ENCODE data around the gene ATAD3B. TPM values are rescaled to one million over a fixed set of nuclear protein-coding genes. Genes with fewer than 3 reads are reported as not detected.
A peak's percentile ranks its signal among the peaks of the same experiment; 100 is the strongest.
"Not testable (repeated sequence)": the region's sequence is repeated elsewhere in the genome, so short reads cannot be mapped to it uniquely, and the experiment has no call there.

The ATAD3B gene
- total RNA-seq, 1 experiment from 2014 or later, result 33.8 TPM

DNA sequence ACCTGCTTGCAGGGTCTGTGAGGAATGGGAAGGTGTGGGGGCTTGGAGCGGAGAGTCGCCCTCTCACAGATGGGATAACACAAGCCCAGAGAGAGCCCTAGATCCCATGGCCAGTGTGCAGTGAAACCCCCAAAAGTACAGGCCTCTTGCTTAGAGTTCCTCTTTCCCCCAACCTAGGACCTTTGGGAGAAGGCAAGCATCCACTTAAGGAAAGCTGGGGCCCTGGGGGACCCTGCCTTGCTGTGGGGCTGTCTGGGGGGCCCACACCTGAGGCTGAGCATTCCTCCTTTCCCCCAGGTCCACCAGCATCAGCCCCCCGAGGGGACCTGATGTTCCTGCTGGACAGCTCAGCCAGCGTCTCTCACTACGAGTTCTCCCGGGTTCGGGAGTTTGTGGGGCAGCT, 34.9 kb upstream of the ATAD3B start:
- Histone ChIP-seq H3K4me3 (no peak overlapping the region), H3K36me3 (no peaks in the 10 kb centered on the region), H3K9me3 (replicated peaks) (no peaks in the 10 kb centered on the region), H3K27me3 (replicated peaks) (peaks cover 3% of the 10 kb centered on the region), H3K27ac (no peak overlapping the region), H3K4me1 (replicated peaks) (peaks cover 7% of the 10 kb centered on the region)
- DNase-seq (ENCODE audit: low read depth in 1 of 2, low spot score in 2 of 2), result no peak

DNA sequence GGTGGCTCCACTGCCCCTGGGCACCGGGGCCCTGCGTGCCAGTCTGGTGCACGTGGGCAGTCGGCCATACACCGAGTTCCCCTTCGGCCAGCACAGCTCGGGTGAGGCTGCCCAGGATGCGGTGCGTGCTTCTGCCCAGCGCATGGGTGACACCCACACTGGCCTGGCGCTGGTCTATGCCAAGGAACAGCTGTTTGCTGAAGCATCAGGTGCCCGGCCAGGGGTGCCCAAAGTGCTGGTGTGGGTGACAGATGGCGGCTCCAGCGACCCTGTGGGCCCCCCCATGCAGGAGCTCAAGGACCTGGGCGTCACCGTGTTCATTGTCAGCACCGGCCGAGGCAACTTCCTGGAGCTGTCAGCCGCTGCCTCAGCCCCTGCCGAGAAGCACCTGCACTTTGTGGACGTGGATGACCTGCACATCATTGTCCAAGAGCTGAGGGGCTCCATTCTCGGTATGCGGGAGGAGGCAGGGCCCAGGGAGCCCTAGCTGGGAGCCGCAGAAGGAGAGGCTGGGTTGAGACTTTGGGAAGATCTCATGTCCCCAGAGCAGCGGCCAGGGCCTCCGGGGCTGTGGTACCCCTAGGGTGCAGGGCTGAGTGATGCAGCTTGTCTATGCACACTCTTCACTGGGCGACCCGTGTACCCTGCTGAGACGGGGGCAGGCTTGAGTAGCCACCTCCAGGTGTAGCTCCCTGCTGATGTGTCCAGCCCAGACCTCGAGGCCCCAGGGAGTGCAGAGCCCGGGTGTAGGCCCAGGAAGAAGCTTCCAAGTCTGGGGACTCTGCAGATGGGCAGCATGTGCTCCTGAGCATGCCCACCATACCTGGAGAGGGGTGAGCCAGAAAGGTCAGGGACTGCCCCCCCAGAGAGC, 34.3 kb upstream of the ATAD3B start:
- H3K27ac ChIP-seq, result no peak overlapping the region
- no peak for DNase-seq (ENCODE audit: low read depth in 1 of 2, low spot score in 2 of 2)
- no peak overlapping the region for H3K4me3 ChIP-seq

DNA sequence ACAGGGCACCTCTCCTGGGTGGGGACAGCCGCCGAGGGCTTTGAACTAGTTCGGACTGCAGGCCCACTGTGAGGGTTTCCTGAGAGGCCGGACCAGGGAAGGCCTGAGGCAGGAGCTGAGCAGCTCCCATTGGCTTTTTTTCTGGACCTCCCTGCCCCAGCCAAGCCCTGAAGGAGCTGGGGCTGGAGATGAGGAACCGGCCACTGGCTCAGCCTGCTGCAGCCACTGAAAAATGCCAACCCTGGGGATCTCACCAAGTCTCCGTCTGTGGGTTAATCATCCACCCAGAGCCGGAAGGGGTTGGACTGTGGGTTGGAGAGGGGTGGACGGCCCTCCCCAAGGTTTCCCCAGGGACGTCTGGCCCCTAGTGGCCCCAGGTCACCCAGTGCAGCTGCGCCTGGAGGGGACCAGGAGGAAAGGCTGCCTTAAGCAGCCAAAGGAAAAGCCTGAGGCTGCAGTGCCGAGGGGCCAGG, 33.6 kb upstream of the ATAD3B start:
- Histone ChIP-seq H3K36me3 (no peaks in the 10 kb centered on the region), H3K4me3 (no peak overlapping the region), H3K4me1 (replicated peaks) (peaks cover 7% of the 10 kb centered on the region), H3K27me3 (replicated peaks) (peaks cover 3% of the 10 kb centered on the region), H3K9me3 (replicated peaks) (no peaks in the 10 kb centered on the region), H3K27ac (no peak overlapping the region)
- no peak for DNase-seq (ENCODE audit: low read depth in 1 of 2, low spot score in 2 of 2)

More for the DNA sequence above, 34.3 kb upstream of the ATAD3B start:
- peaks cover 3% of the 10 kb centered on the region for H3K27me3 ChIP-seq (replicated peaks)
- peaks cover 7% of the 10 kb centered on the region for H3K4me1 ChIP-seq (replicated peaks)
- no peaks in the 10 kb centered on the region for H3K9me3 ChIP-seq (replicated peaks)
- no peaks in the 10 kb centered on the region for H3K36me3 ChIP-seq

DNA sequence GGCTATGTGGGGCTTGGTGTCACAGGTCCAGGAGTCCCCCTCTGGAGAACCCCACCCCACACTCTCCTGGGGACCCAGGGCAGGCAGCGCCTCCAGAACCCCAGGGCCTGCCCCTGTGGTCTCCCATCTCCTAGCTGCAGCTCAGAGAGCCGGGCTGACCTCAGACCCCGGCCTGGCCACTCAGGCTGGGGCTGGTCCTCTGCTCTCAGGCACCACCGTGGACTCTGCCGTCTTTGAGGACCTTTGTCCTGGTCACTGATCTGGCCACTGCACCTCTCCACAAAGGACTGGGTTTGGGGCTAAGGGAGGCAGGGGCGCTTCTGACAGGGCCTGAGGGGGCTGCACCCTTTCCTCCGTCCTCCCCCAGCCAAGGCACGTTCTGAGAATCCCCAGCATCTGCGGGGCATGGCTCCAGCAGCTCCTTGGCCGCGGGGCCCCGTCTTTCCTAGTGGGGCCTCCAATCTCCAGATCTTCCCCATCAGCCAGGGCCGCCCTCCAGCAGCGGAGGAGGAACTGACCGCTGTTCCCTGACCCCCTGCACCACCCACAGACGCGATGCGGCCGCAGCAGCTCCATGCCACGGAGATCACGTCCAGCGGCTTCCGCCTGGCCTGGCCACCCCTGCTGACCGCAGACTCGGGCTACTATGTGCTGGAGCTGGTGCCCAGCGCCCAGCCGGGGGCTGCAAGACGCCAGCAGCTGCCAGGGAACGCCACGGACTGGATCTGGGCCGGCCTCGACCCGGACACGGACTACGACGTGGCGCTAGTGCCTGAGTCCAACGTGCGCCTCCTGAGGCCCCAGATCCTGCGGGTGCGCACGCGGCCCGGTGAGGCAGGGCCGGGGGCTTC, 32.8 kb upstream of the ATAD3B start:
- no peaks in the 10 kb centered on the region for H3K9me3 ChIP-seq (replicated peaks)
- peaks cover 3% of the 10 kb centered on the region for H3K27me3 ChIP-seq (replicated peaks)
- H3K4me1 ChIP-seq (replicated peaks), result peaks cover 7% of the 10 kb centered on the region

DNA sequence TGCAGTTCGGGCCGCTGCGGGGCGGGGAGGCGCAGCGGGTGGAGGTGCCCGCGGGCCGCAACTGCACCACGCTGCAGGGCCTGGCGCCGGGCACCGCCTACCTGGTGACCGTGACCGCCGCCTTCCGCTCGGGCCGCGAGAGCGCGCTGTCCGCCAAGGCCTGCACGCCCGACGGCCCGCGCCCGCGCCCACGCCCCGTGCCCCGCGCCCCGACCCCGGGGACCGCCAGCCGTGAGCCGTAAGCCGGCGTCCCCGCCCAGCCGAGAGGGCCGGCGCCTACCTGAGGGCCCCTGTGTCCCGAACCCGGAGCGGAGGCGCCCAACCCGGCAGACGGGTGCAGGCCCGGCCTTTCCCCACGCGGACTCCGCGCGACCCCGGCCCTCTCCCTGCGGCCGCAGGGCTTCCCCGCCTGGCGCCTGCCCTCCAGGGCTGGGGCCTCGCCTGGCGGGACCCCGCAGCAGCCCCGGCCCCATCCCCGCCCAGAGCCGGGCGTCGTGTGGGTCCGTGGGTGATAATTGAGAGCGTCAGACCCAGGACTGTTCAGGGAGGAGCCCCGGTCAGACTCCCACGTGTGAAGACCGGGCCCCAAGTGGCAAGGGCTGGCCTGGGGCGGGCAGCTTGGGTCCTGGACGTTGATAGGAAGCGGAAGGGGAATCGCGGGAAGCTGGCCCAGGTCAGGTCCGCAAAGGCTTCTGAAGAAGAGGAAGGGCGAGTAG, 31.9 kb upstream of the ATAD3B start:
- no peak overlapping the region for H3K4me3 ChIP-seq
- H3K4me1 ChIP-seq (replicated peaks), result peaks cover 7% of the 10 kb centered on the region
- no peak overlapping the region for H3K27ac ChIP-seq
- peaks cover 3% of the 10 kb centered on the region for H3K27me3 ChIP-seq (replicated peaks)
- no peaks in the 10 kb centered on the region for H3K9me3 ChIP-seq (replicated peaks)
- no peaks in the 10 kb centered on the region for H3K36me3 ChIP-seq
- DNase-seq (ENCODE audit: low read depth in 1 of 2, low spot score in 2 of 2), result no peak

More for the DNA sequence above, 32.8 kb upstream of the ATAD3B start:
- H3K4me3 ChIP-seq, result no peak overlapping the region
- no peak overlapping the region for H3K27ac ChIP-seq
- no peaks in the 10 kb centered on the region for H3K36me3 ChIP-seq
- DNase-seq (ENCODE audit: low read depth in 1 of 2, low spot score in 2 of 2), result no peak

DNA sequence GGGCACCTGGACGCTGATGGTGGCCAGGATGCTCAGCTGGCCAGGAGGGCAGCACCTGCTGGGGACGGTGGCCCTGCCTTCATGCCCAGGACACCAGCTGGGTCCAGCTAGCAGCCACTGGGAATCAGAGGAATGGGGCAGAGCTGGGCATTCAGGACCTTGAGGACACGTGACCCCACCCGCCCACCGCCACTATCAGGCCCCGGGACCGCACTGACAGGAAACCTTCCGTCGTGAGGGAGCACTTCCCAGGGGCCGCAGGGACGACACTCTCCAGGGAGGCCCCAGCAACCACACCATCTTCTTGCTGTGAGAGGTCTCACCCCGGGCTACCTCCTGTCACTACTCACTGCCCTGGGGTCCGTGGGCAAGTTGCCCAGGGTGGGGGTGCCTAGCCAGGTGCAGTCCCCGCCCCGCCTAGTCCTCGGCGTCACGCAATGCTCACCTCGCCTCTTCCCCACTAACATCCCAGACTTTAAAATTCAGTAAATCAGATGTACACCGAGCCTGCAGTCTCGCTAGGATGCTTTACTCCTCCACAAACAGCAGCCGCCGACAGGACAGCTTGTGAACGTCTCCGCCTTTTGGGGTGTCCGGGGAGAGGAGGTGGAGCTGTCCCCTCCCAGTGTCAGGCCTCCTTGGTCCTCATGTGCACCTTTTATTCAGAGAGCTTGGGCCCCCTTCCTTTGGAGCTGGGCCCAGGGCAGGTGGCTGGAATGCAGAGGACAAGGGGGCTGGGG, 31.1 kb upstream of the ATAD3B start:
- no peak for DNase-seq (ENCODE audit: low read depth in 1 of 2, low spot score in 2 of 2)
- H3K27ac ChIP-seq, result no peak overlapping the region
- peaks cover 3% of the 10 kb centered on the region for H3K27me3 ChIP-seq (replicated peaks)
- H3K36me3 ChIP-seq, result no peaks in the 10 kb centered on the region
- H3K9me3 ChIP-seq (replicated peaks), result no peaks in the 10 kb centered on the region
- no peak overlapping the region for H3K4me3 ChIP-seq
- peaks cover 5% of the 10 kb centered on the region for H3K4me1 ChIP-seq (replicated peaks)

GRCh38 chr1:1441002-1441888, 30.3 kb upstream of the ATAD3B start:
- DNase-seq (ENCODE audit: low read depth in 1 of 2, low spot score in 2 of 2), result peak; percentile 52 to 60
- H3K9me3 ChIP-seq (replicated peaks), result no peaks in the 10 kb centered on the region
- H3K4me3 ChIP-seq, result no peak overlapping the region
- H3K27me3 ChIP-seq (replicated peaks), result peaks cover 2% of the 10 kb centered on the region
- H3K36me3 ChIP-seq, result no peaks in the 10 kb centered on the region
- no peak overlapping the region for H3K27ac ChIP-seq
- H3K4me1 ChIP-seq (replicated peaks), result peaks cover 3% of the 10 kb centered on the region

GRCh38 chr1:1442069-1442770, 29.3 kb upstream of the ATAD3B start:
- Histone ChIP-seq H3K27ac (no peak overlapping the region), H3K9me3 (replicated peaks) (no peaks in the 10 kb centered on the region), H3K4me3 (no peak overlapping the region), H3K36me3 (no peaks in the 10 kb centered on the region), H3K4me1 (replicated peaks) (peaks cover 3% of the 10 kb centered on the region), H3K27me3 (replicated peaks) (no peaks in the 10 kb centered on the region; the same call in 1 of the 2 replicates)
- no peak for DNase-seq (ENCODE audit: low read depth in 1 of 2, low spot score in 2 of 2)

- H3K4me3 ChIP-seq; H3K4me1 ChIP-seq (replicated peaks); H3K27ac ChIP-seq; DNase-seq (ENCODE audit: low read depth in 1 of 2, low spot score in 2 of 2); H3K27me3 ChIP-seq (replicated peaks); H3K9me3 ChIP-seq (replicated peaks); H3K36me3 ChIP-seq: not testable (repeated sequence)
These were observed 24.9 kb upstream of the ATAD3B start for GRCh38 chr1:1446631-1447030.

DNA sequence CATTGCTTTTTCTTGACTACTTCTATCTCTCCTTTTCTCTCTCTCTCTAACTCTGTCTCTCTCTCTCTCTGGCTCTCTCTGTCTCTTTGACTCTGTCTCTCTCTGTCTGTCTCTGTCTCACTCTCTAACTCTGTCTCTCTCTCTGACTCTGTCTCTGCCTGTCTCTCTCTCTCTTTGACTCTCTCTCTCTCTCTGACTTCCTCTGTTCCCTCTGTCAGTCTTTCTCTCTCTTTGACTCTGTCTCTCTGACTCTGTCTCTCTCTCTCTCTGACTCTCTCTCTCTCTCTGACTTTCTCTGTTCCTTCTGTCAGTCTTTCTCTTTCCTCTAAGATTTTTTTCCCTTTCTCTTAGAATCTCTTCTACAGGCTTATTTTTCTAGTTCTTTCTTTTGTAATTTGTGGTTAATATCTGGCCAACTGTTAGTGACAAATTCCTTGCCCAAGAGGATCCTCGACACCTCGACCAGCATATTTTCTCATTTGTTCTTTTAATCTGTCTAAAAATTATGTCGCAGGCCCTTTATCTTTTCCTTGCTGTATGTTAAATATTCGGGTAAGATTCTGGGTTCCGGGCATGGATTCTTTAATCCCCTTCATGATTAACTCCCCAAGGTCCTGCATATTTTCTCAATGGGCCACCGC, 22.3 kb upstream of the ATAD3B start, which contains the start of gene ATAD3C:
Gene ATAD3C (plus strand): TSS at position 591 of the 641 bp plus-strand sequence. CDS start 995 bp downstream, outside the sequence.
- Histone ChIP-seq H3K27me3 (replicated peaks) (0 out of 2 replicates have a peak, but pooled peaks cover 4% of the 10 kb centered on the region), H3K4me1 (replicated peaks) (no peaks in the 10 kb centered on the region), H3K36me3 (no peaks in the 10 kb centered on the region), H3K9me3 (replicated peaks) (no peaks in the 10 kb centered on the region), H3K27ac (no peak within 1 kb of the TSS), H3K4me3 (no peak within 1 kb of the TSS)
- DNase-seq (ENCODE audit: low read depth in 1 of 2, low spot score in 2 of 2), result no peak

DNA sequence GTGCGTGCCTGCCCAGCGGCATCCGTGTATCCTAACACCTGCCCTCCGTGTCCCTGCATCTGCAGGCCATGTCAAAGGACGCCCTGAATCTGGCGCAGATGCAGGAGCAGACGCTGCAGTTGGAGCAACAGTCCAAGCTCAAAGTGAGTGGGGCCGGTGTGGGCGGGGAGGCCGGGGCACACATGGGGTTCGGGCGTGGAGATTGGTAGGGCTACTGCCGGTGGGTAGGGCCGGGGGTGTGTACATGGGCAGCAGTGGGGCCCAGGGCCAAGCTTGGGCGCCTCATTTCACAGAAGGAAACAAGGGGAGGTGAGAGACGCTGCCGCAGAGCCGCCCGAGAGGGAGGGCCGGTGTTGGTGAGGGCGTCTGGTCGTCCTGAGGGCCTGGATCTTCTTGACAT, 20.9 kb upstream of the ATAD3B start:
- H3K27ac ChIP-seq; H3K9me3 ChIP-seq (replicated peaks); H3K4me1 ChIP-seq (replicated peaks); H3K36me3 ChIP-seq; DNase-seq (ENCODE audit: low read depth in 1 of 2, low spot score in 2 of 2); H3K27me3 ChIP-seq (replicated peaks); H3K4me3 ChIP-seq: not testable (repeated sequence)
